Neural progenitor cell (in vitro differentiated cells): ENCODE data around the gene PRPF31. TPM values are rescaled to one million over a fixed set of nuclear protein-coding genes. Genes with fewer than 3 reads are reported as not detected.

Experiments used
- DNase-seq: peaks from one replicate; pipeline ENCODE4 v3.0.0-alpha.2; 2016; ENCODE audit warnings: low spot score
- H2AFZ ChIP-seq: fragments of 200-600 bp; sonication (generic); replicated peaks from 2 replicates; pipeline ENCODE4 v1.6.1; 2016; ENCODE audit warnings: antibody characterized with exemption
- H3F3A ChIP-seq: fragments of 200-600 bp; sonication (generic); 2 replicates; pipeline ENCODE4 v1.6.1; 2016; ENCODE audit warnings: antibody characterized with exemption, low read depth
- H3K27ac ChIP-seq: fragments of 200-600 bp; sonication (generic); 2 replicates; pipeline ENCODE4 v1.5.1; 2016; ENCODE audit warnings: mild to moderate bottlenecking
- H3K27me3 ChIP-seq: fragments of 200-600 bp; sonication (generic); 2 replicates; pipeline ENCODE4 v1.6.1; 2016; ENCODE audit warnings: mild to moderate bottlenecking, moderate library complexity
- H3K36me3 ChIP-seq: fragments of 200-600 bp; sonication (generic); 2 replicates; pipeline ENCODE4 v1.5.1; 2016
- H3K4me1 ChIP-seq: fragments of 200-600 bp; sonication (generic); 2 replicates; pipeline ENCODE4 v1.6.1; 2016; ENCODE audit warnings: mixed run types
- H3K4me2 ChIP-seq: fragments of 200-600 bp; sonication (generic); 2 replicates; pipeline ENCODE4 v1.6.1; 2016
- H3K4me3 ChIP-seq: fragments of 200-600 bp; sonication (generic); 2 replicates; pipeline ENCODE4 v1.5.1; 2016
- H3K79me2 ChIP-seq: fragments of 200-600 bp; sonication (generic); 2 replicates; pipeline ENCODE4 v1.6.1; 2016; ENCODE audit warnings: low read depth
- H3K9ac ChIP-seq: fragments of 200-600 bp; sonication (generic); 2 replicates; pipeline ENCODE4 v1.6.1; 2016
- H3K9me3 ChIP-seq: fragments of 200-600 bp; sonication (generic); 2 replicates; pipeline ENCODE4 v1.5.1; 2016; ENCODE audit warnings: low read depth
- H4K20me1 ChIP-seq: fragments of 200-600 bp; sonication (generic); 2 replicates; pipeline ENCODE4 v1.6.1; 2016; ENCODE audit warnings: low read depth
- H3K27ac Mint-ChIP-seq: 3 replicates; pipeline ENCODE4 v1.8.0; 2021; ENCODE audit warnings: mixed read lengths
- H3K27me3 Mint-ChIP-seq: 2 replicates; pipeline ENCODE4 v1.8.0; 2022; ENCODE audit warnings: low read depth, mild to moderate bottlenecking, inconsistent platforms, moderate library complexity, mixed read lengths; ENCODE audit not compliant: insufficient read depth
- H3K36me3 Mint-ChIP-seq: 3 replicates; pipeline ENCODE4 v1.8.0; 2021; ENCODE audit warnings: mixed read lengths
- H3K4me1 Mint-ChIP-seq: 3 replicates; pipeline ENCODE4 v1.8.0; 2021; ENCODE audit warnings: mixed read lengths
- H3K4me3 Mint-ChIP-seq: 3 replicates; pipeline ENCODE4 v1.8.0; 2021; ENCODE audit warnings: mild to moderate bottlenecking, moderate library complexity, mixed read lengths
- H3K9me3 Mint-ChIP-seq: 3 replicates; pipeline ENCODE4 v1.8.0; 2020; ENCODE audit warnings: mixed read lengths
- EZH2 ChIP-seq: fragments of 200-600 bp; sonication (generic); IDR thresholded peaks from 2 replicates; pipeline ENCODE4 v1.6.1; 2017; ENCODE audit warnings: antibody characterized with exemption, mild to moderate bottlenecking, moderate library complexity
- EZH2phosphoT487 ChIP-seq: fragments of 200-600 bp; sonication (generic); IDR thresholded peaks from 2 replicates; pipeline ENCODE4 v1.6.1; 2017; ENCODE audit warnings: antibody characterized with exemption
- total RNA-seq: library from RNA; depleted of rRNA; stranded (reverse); fragments of >200 nt; gene quantifications from 2 replicates; pipeline ENCODE4 v1.2.3, GENCODE V29; 2015; ENCODE audit warnings: low replicate concordance
- TF ChIP-seq, protein P1 (sequence below): fragments of 200-600 bp; sonication (generic); IDR thresholded peaks from 2 replicates; pipeline ENCODE4 v1.5.1; 2017; ENCODE audit warnings: antibody characterized with exemption, mild to moderate bottlenecking

Gene PRPF31
- total RNA-seq, 1 donor from 2014 or later, result 64.4 TPM

DNA sequence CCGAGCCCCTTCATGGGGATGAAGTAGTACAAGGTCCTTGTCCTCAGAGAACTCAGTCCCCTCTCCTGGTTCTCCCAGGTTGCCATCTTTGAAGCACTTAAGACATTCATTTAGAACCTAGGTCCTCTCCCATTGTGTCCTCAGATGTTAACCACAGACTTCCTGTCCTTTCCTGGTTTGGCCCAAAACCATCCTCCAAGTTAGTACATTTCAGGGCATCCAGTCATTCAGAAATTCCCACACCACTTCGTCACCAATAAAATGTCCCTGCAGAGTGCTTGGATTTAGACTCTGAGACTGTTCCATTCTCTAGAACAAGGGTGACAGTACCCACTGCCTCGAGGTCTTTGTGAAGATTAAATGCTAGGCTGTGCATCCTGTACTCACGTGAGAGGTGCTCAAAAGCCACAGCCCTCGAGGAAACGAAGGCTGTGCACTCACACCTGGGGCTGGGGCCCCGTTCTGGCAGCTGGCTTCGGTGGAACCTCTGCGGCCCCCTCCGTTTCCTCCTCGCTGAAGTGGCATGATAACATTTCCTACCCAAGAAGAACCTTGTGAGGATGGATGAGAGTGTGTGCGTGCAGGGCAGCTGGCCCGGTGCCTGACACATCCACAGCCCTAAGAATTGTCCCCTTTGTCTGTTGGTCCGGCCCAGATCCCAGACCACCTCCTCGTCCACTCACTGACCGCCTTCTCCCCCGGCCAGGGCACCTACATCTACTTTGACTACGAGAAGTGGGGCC, 39.2 kb downstream of the PRPF31 start:
- Mint-ChIP-seq H3K36me3 (peaks cover 26% of the 10 kb centered on the region), H3K27ac (peak overlapping the region; percentile 25), H3K27me3 (peaks cover 7% of the 10 kb centered on the region), H3K9me3 (peaks cover under 1% of the 10 kb centered on the region), H3K4me1 (peaks cover 5% of the 10 kb centered on the region), H3K4me3 (peak overlapping the region; percentile 52)
- Histone ChIP-seq H3K27ac (no peak overlapping the region), H3K4me3 (no peak overlapping the region), H3K27me3 (no peaks in the 10 kb centered on the region), H3K36me3 (no peaks in the 10 kb centered on the region), H3K9me3 (no peaks in the 10 kb centered on the region), H3K79me2 (peaks cover 9% of the 10 kb centered on the region), H3F3A (peaks cover 44% of the 10 kb centered on the region), H3K4me2 (no peak overlapping the region), H3K9ac (no peak overlapping the region), H4K20me1 (peaks cover 29% of the 10 kb centered on the region), H3K4me1 (peaks cover 4% of the 10 kb centered on the region), H2AFZ (no peak overlapping the region)
- TF ChIP-seq, protein P1, sequence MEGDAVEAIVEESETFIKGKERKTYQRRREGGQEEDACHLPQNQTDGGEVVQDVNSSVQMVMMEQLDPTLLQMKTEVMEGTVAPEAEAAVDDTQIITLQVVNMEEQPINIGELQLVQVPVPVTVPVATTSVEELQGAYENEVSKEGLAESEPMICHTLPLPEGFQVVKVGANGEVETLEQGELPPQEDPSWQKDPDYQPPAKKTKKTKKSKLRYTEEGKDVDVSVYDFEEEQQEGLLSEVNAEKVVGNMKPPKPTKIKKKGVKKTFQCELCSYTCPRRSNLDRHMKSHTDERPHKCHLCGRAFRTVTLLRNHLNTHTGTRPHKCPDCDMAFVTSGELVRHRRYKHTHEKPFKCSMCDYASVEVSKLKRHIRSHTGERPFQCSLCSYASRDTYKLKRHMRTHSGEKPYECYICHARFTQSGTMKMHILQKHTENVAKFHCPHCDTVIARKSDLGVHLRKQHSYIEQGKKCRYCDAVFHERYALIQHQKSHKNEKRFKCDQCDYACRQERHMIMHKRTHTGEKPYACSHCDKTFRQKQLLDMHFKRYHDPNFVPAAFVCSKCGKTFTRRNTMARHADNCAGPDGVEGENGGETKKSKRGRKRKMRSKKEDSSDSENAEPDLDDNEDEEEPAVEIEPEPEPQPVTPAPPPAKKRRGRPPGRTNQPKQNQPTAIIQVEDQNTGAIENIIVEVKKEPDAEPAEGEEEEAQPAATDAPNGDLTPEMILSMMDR, result no peak
- TF ChIP-seq EZH2, result no peak
- no peak for TF ChIP-seq EZH2phosphoT487
- no peak for DNase-seq

DNA sequence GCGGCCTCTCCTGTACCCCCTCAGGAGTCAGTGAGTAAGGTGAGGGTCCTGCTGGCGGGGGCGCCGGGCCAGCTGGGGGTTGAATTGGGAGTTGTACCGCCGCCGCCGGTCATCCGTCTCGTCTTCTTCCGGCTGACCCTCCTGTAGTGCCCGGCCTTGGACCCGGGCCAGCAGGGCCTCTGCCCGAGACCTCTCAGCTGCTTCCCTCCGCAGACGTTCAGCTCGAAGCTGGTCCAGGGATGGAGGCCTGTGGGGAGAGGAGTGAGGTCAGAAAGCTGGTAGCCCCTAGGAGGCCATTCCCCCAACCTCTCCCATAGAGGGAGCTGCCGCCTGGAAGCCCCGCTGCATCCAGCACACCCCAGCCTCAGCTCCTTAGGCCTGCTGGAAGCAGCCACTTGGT, 40.1 kb downstream of the PRPF31 start:
- DNase-seq, result no peak
- H2AFZ ChIP-seq, result no peak overlapping the region
- TF ChIP-seq EZH2phosphoT487 (no peak), EZH2 (no peak)
- TF ChIP-seq, protein P1, result no peak
- peaks cover 24% of the 10 kb centered on the region for H4K20me1 ChIP-seq
- no peak overlapping the region for H3K27ac ChIP-seq
- H3K9me3 ChIP-seq, result no peaks in the 10 kb centered on the region
- peaks cover 21% of the 10 kb centered on the region for H3K36me3 Mint-ChIP-seq
- H3K4me1 Mint-ChIP-seq, result peaks cover 13% of the 10 kb centered on the region
- H3K9ac ChIP-seq, result no peak overlapping the region
- peaks cover 10% of the 10 kb centered on the region for H3K27me3 Mint-ChIP-seq
- H3K79me2 ChIP-seq, result peaks cover 9% of the 10 kb centered on the region
- H3K27me3 ChIP-seq, result no peaks in the 10 kb centered on the region
- peaks cover 50% of the 10 kb centered on the region for H3F3A ChIP-seq
- H3K4me3 Mint-ChIP-seq, result no peak overlapping the region
- no peak overlapping the region for H3K4me3 ChIP-seq
- no peak overlapping the region for H3K27ac Mint-ChIP-seq
- peaks cover 4% of the 10 kb centered on the region for H3K4me1 ChIP-seq
- no peak overlapping the region for H3K4me2 ChIP-seq
- peaks cover 4% of the 10 kb centered on the region for H3K9me3 Mint-ChIP-seq
- H3K36me3 ChIP-seq, result no peaks in the 10 kb centered on the region

DNA sequence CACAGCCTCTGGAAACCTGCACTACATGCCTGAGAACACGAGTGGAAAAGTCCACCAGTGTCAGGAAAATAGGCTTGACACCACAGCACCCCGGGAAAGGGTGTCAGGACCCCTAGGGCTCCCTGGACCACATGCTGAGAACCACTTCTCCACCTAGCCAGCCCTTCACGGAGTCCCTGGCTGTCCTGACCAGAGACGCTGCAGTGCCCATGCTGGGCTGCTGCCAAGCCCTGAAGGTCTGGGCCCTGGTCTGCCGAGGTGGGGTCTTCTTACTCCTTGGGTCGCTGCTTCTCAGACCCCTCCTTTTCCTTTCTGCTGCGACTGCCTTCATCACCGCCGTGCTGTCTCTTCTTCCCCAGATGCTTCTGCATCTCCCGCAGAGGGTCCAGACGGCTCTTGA, 40.9 kb downstream of the PRPF31 start:
- Mint-ChIP-seq H3K9me3 (peaks cover 4% of the 10 kb centered on the region), H3K36me3 (peaks cover 16% of the 10 kb centered on the region), H3K4me3 (no peak overlapping the region), H3K27me3 (peaks cover 11% of the 10 kb centered on the region), H3K4me1 (peaks cover 17% of the 10 kb centered on the region), H3K27ac (no peak overlapping the region)
- H4K20me1 ChIP-seq, result peaks cover 24% of the 10 kb centered on the region
- DNase-seq, result no peak
- no peaks in the 10 kb centered on the region for H3K9me3 ChIP-seq
- H3F3A ChIP-seq, result peaks cover 50% of the 10 kb centered on the region
- TF ChIP-seq EZH2phosphoT487 (no peak), EZH2 (no peak)
- TF ChIP-seq, protein P1, result no peak
- H3K9ac ChIP-seq, result no peak overlapping the region
- H3K4me3 ChIP-seq, result no peak overlapping the region
- no peaks in the 10 kb centered on the region for H3K36me3 ChIP-seq
- peaks cover 9% of the 10 kb centered on the region for H3K79me2 ChIP-seq
- H3K4me1 ChIP-seq, result peaks cover 4% of the 10 kb centered on the region
- H2AFZ ChIP-seq, result no peak overlapping the region
- no peaks in the 10 kb centered on the region for H3K27me3 ChIP-seq
- H3K27ac ChIP-seq, result no peak overlapping the region
- H3K4me2 ChIP-seq, result no peak overlapping the region
